Measurements from ENCODE around the gene TM4SF4.

TM4SF4 gene

GRCh38 chr3:149474250-149474817, at the start of gene TM4SF4:
Gene TM4SF4, plus strand, starts transcription at chr3:149474697. Its CDS starts 181 bp downstream, at chr3:149474878.
- DNase-seq (ENCODE audit: low read depth, low spot score) = no peak
- no peak for TF ChIP-seq CTCF (IDR thresholded peaks at IDR 0.05; ENCODE audit: low read depth, low read length)

DNA sequence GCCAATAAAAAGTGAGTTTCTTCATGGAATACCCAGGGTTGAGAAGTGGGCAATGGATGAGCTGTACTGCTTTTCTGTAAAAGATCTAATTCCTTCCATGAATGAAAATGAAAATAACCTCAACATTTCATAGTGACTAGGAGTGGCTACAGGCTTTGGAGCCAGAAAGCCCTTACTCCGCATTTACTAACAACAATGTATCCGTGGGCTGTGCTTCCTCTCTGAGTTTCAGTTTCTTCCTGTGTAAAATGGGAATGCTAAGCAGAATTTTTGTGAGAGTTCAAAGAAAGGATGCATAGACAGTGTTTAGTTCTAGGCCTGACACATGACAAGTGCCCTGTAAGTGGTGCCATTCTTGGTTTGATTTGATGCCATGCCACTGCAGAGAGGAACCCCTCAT, 49.6 kb upstream of the TM4SF4 start:
- TF ChIP-seq CTCF (IDR thresholded peaks at IDR 0.05; ENCODE audit: low read depth, low read length) = no peak
- no peak for DNase-seq (ENCODE audit: low read depth, low spot score)
- in situ Hi-C loops (cut with HindIII; ENCODE audit: low sequenced_read_pairs) = no loop called here
- no peak overlapping the region for H3K4me3 ChIP-seq (ENCODE audit: low read depth, low read length)

More at GRCh38 chr3:149474250-149474817, at the start of gene TM4SF4:
- in situ Hi-C loops (cut with HindIII; ENCODE audit: low sequenced_read_pairs) = no loop called here
- H3K4me3 ChIP-seq (ENCODE audit: low read depth, low read length) = no peak within 1 kb of the TSS

GRCh38 chr3:149426325-149426724, 48.2 kb upstream of the TM4SF4 start:
- DNase-seq (ENCODE audit: low read depth, low spot score) = no peak
- no peak for TF ChIP-seq CTCF (IDR thresholded peaks at IDR 0.05; ENCODE audit: low read depth, low read length)
- in situ Hi-C loops (cut with HindIII; ENCODE audit: low sequenced_read_pairs) = no loop called here
- H3K4me3 ChIP-seq (ENCODE audit: low read depth, low read length) = no peak overlapping the region

GRCh38 chr3:149428087-149428486, 46.4 kb upstream of the TM4SF4 start:
- DNase-seq (ENCODE audit: low read depth, low spot score) = no peak
- no peak for TF ChIP-seq CTCF (IDR thresholded peaks at IDR 0.05; ENCODE audit: low read depth, low read length)
- in situ Hi-C loops (cut with HindIII; ENCODE audit: low sequenced_read_pairs) = no loop called here
- no peak overlapping the region for H3K4me3 ChIP-seq (ENCODE audit: low read depth, low read length)

DNA sequence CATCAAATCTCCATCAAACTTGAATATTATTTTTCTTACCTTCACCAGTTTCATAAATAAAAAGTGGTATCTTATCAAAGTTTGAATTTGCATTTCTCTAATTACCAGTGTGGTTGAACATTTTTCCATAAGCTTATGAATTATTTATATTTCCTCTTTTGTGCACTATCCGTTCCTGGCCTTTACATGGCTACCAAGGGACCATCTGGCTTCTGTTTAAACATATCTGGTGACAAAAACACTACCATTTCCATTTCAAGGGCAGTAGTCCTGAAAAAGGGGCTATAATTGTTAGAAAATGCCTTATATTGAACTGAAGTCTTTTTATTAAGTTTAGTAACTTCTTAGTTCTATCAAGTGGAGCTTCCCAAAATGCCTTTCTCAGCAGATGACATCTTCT, 44.3 kb upstream of the TM4SF4 start:
- in situ Hi-C loops (cut with HindIII; ENCODE audit: low sequenced_read_pairs) = no loop called here
- TF ChIP-seq CTCF (IDR thresholded peaks at IDR 0.05; ENCODE audit: low read depth, low read length) = no peak
- DNase-seq (ENCODE audit: low read depth, low spot score) = no peak
- H3K4me3 ChIP-seq (ENCODE audit: low read depth, low read length) = no peak overlapping the region

- no peak overlapping the region for H3K4me3 ChIP-seq (ENCODE audit: low read depth, low read length)
- DNase-seq (ENCODE audit: low read depth, low spot score) = no peak
- no peak for TF ChIP-seq CTCF (IDR thresholded peaks at IDR 0.05; ENCODE audit: low read depth, low read length)
- in situ Hi-C loops (cut with HindIII; ENCODE audit: low sequenced_read_pairs) = no loop called here
These were observed 42.3 kb upstream of the TM4SF4 start for GRCh38 chr3:149432149-149432548.
